IPS-15b (cell line): ENCODE data around the gene REG3A.

ENCODE experiments used
- H3K27me3 ChIP-seq: one replicate; pipeline ENCODE4 v1.6.1; 2013; ENCODE audit warnings: low read length; ENCODE audit not compliant: control insufficient read depth, insufficient read depth
- H3K36me3 ChIP-seq: one replicate; pipeline ENCODE4 v1.6.1; 2013; ENCODE audit warnings: low read length; ENCODE audit not compliant: control insufficient read depth, insufficient read depth
- H3K4me1 ChIP-seq: one replicate; pipeline ENCODE4 v1.6.1; 2013; ENCODE audit warnings: mild to moderate bottlenecking, low read length; ENCODE audit not compliant: control insufficient read depth, insufficient read depth
- H3K4me3 ChIP-seq: one replicate; pipeline ENCODE4 v1.5.1; 2013; ENCODE audit warnings: low read depth, low read length
- H3K9ac ChIP-seq: one replicate; pipeline ENCODE4 v1.6.1; 2013; ENCODE audit warnings: low read depth, mild to moderate bottlenecking, low read length
- H3K9me3 ChIP-seq: one replicate; pipeline ENCODE4 v1.6.1; 2013; ENCODE audit warnings: mild to moderate bottlenecking, low read length; ENCODE audit not compliant: control insufficient read depth, insufficient read depth

Gene REG3A

DNA sequence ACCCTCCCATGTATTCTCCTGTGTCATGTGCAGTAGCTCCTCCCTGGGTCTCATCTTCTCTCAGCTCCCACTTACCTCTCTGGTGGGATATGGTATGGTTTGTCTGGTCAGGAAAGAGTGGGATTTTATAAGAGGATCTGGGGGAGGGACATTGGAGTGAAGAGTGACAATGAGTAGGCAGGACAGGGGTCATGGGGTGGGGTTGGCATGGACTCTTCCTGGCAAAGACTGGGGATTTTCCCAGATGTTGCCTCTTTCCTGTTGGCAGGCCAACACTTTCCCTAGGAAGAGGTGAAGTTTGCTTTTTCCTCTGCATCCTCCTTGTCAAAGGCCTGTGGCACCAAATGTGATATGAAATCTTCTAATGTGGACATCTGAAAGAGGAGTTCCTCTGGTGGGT is at the start of gene REG3A:
TSS of gene REG3A (minus strand) at position 101 of the 400 bp plus-strand sequence. CDS start 348 bp downstream, outside the sequence.
- H3K9me3 ChIP-seq: no peaks in the 10 kb centered on the region

DNA sequence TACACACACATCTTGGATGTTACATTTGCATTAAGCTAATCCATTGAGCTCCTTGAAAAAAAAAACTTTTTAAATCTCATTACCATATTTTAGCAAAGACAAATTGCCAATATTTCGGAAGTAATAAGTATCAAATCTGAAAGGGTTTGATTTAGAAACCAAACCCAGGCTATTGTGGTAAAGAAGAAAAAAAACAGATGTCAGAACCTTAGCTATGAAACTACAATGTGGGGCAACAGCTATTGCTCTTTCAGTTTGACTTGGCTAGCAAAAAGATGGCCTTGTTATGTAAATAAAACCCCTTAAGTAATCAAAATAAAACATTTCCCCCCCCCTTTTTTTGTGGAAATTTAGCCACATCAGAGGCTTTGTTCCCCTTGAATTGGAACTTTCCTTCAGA is 41.2 kb upstream of the REG3A start:
- no peaks in the 10 kb centered on the region for H3K9me3 ChIP-seq
- H3K36me3 ChIP-seq: no peaks in the 10 kb centered on the region
- no peak overlapping the region for H3K4me3 ChIP-seq
- H3K4me1 ChIP-seq: peaks cover 28% of the 10 kb centered on the region
- H3K9ac ChIP-seq: no peak overlapping the region
- H3K27me3 ChIP-seq: no peaks in the 10 kb centered on the region

More for the DNA sequence above, at the start of gene REG3A:
- H3K4me1 ChIP-seq: no peaks in the 10 kb centered on the region
- H3K4me3 ChIP-seq: no peak within 1 kb of the TSS
- H3K27me3 ChIP-seq: no peaks in the 10 kb centered on the region
- H3K36me3 ChIP-seq: no peaks in the 10 kb centered on the region
- H3K9ac ChIP-seq: no peak within 1 kb of the TSS

DNA sequence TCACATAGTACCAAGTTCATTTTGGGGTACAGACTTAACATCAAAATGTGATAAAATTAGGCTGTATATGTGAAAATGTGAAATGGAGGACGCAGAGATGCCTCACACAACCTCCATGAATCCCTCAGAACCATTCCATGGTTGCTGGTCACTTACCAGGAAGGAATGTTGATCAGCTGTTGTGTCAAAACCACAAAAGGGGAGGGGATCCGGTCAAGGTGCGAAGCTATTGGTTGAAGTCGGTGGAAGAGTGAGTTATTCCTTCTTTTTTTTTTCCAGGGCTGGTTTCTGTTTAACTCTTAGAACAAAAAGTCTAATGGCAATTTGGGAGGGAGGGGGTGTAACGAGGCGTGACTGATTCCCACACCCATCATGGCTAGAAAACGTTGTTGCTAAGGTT is 32.3 kb upstream of the REG3A start:
- no peaks in the 10 kb centered on the region for H3K36me3 ChIP-seq
- H3K9me3 ChIP-seq: no peaks in the 10 kb centered on the region
- no peak overlapping the region for H3K4me3 ChIP-seq
- peaks cover 29% of the 10 kb centered on the region for H3K27me3 ChIP-seq
- no peak overlapping the region for H3K9ac ChIP-seq
- no peaks in the 10 kb centered on the region for H3K4me1 ChIP-seq

DNA sequence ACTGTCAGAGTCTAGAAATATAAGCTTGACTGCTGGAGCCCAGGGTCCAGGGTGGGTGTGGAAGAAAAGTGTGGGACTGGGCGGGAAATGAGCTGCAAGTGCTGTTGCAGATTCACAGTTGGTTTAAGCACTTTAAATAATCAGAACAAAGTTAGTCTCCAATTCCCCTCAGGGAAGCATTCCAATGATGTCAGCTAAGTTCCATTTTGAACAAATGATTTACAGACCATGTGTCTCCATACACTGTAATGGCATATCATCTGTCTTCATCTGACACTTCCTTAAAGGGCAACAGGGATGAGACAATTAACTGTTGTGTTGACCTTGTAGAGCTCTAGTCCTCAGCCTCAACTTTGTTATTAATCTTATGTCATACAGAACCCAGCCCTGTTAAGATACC is 31.5 kb upstream of the REG3A start:
- Histone ChIP-seq H3K27me3 (peaks cover 29% of the 10 kb centered on the region), H3K4me1 (no peaks in the 10 kb centered on the region), H3K36me3 (no peaks in the 10 kb centered on the region), H3K4me3 (no peak overlapping the region), H3K9ac (no peak overlapping the region), H3K9me3 (no peaks in the 10 kb centered on the region)

DNA sequence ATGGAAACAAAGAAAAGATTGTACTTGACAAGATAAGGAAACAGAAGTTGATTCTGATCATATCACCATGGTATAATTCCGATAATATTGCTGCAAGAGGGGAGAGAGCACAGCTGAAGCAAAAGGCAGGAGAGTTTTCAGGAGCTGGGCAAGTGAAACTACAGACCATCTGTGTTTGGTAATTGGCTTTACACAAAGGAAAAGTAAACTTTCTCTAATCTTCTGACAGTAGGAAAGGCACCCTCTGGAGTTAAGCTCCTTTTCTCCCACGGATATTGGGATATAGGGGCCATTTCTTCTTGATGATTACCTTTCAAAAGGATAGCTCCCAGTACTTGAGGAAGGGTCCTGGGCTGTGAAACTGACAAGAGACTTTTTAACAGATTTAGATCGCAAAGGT is 29.9 kb upstream of the REG3A start:
- H3K27me3 ChIP-seq: peaks cover 29% of the 10 kb centered on the region

DNA sequence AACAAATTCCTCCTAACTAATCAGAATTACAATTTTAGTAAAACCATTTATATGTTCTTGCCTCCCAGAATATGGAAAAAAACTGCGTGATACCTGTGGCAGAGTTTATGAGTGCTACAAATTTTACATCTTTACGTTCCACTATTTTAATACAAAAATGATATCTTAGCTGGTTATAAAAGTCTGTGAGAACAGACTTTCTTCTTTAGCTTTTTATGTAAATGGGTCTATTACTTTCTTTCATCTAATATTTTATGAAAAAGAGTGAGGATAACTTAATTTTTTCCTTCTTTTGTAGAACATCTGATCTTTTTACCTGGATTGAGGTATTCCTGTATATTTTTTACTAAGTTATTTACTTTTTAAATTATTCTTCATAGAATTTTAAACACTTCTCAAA is 22.1 kb upstream of the REG3A start:
- no peaks in the 10 kb centered on the region for H3K36me3 ChIP-seq
- H3K4me1 ChIP-seq: no peaks in the 10 kb centered on the region
- no peaks in the 10 kb centered on the region for H3K27me3 ChIP-seq

More for the DNA sequence above, 29.9 kb upstream of the REG3A start:
- Histone ChIP-seq H3K4me3 (no peak overlapping the region), H3K9me3 (no peaks in the 10 kb centered on the region), H3K36me3 (no peaks in the 10 kb centered on the region), H3K9ac (no peak overlapping the region), H3K4me1 (no peaks in the 10 kb centered on the region)

DNA sequence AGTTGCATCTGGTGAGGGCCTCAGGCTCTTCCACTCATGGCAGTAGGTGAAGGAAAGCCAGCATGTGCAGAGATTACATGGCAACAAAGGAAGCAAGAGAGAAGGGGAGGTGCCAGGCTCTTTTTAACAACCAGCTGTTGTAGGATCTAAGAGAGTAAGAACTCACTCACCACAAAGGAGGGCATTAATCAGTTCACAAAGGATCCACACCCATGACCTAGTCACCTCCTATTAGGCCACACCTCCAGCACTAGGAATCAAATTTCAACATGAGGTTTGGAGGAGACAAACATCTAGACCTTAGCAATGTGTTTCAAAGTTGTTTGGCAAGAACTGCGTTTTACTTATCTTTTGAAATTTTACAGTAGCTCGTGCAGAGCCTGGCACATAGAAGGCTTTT is 20.5 kb upstream of the REG3A start:
- no peak overlapping the region for H3K4me3 ChIP-seq
- no peak overlapping the region for H3K9ac ChIP-seq
- no peaks in the 10 kb centered on the region for H3K4me1 ChIP-seq
- no peaks in the 10 kb centered on the region for H3K27me3 ChIP-seq
- no peaks in the 10 kb centered on the region for H3K36me3 ChIP-seq
- H3K9me3 ChIP-seq: peaks cover 4% of the 10 kb centered on the region

More for the DNA sequence above, 22.1 kb upstream of the REG3A start:
- Histone ChIP-seq H3K9me3 (peaks cover 4% of the 10 kb centered on the region), H3K9ac (no peak overlapping the region), H3K4me3 (no peak overlapping the region)

DNA sequence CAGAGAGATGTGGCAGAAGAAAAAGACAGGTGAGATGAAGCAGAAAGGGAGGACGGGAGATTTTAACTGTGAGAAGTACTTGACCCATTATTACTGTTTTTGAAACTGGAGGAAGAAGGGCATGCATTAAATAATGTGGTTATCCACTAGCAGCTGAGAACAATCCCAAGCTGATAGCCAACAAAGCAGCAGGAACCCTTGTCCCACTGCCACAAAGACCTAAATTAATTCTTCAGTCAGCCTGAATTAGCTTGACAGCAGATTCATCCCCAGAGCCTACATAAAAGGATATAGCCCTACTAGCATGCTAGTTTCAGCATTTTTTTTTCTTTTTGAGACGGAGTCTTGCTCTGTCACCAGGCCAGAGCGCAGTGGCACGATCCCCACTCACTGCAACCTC is 19.5 kb upstream of the REG3A start:
- H3K9me3 ChIP-seq: peaks cover 4% of the 10 kb centered on the region
- H3K9ac ChIP-seq: no peak overlapping the region
- no peaks in the 10 kb centered on the region for H3K27me3 ChIP-seq
- H3K4me1 ChIP-seq: no peaks in the 10 kb centered on the region
- H3K36me3 ChIP-seq: no peaks in the 10 kb centered on the region
- no peak overlapping the region for H3K4me3 ChIP-seq

DNA sequence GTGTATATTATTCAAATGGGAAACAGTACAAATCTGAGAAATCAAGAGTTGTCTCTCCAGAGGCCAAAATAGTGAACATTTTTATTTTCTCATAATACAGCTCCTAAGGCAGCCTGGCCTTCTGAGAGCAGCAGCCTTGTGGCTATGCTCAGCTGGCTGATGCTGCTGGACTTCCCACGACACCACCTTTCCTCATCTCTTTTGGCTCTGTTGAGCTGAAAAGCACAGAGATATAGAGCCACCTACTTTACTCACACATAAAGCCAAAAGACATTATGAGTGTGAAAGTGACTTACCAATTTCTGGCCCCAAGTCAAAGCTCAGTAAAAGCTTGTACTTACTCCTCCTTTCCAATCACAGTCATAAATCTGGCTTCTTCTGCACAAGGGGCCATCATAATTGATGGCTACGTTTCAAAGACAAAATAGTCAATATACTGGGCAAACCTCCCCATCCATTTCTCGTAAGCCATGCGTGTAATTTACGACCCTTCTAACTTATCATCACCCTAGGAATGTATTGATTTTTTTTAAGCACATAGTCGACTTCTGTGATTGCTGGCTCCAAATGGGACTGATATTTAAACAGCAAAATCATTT is 18.6 kb upstream of the REG3A start:
- Histone ChIP-seq H3K9me3 (peaks cover 4% of the 10 kb centered on the region), H3K9ac (no peak overlapping the region), H3K36me3 (no peaks in the 10 kb centered on the region), H3K27me3 (no peaks in the 10 kb centered on the region), H3K4me1 (no peaks in the 10 kb centered on the region), H3K4me3 (no peak overlapping the region)

DNA sequence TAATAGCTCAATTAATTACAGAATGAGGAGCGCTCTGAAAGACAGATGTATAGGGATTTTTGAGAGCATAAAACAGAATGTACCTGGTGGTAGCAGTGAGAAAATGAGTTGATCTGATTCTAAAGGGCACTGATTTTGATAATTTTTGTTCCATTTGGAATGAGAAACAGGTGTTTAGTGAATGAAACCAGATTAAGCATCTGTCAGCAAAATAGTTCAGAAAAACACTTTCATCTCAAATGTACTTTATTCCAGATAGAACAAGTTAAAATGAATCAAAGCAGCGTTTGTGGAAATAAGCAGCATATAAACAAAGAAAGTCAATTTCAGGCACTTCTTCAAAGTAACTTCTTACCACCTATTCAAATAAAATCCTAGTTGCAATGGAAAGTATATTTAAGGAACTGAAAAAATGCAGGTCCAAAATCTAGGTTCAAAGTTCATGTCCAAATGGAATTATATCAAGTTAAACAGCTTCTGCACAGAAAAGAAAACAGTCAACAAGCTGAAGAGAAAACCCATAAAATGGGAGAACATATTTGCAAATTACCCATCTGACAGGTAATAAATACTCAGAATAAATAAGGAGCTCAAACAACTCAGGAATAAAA is 11.9 kb upstream of the REG3A start:
- Histone ChIP-seq H3K9me3 (no peaks in the 10 kb centered on the region), H3K36me3 (no peaks in the 10 kb centered on the region), H3K4me1 (no peaks in the 10 kb centered on the region), H3K27me3 (no peaks in the 10 kb centered on the region), H3K9ac (no peak overlapping the region), H3K4me3 (no peak overlapping the region)

DNA sequence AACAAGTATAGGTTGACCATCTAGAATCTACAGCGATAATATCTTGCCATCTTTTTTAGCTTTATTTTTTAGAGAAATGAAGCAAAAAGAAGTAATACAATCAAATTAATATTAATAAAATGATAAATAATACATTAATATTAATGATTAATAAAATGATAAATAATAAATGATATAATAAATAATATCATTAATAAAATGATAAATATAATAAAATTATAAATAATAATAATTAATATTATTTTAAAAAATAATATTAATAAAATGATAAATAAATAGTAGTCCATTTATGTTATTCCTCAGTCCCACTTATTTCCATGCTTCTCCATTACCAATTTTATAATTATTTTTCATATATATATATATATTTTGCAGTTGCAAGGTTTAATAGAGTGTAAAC is 3.2 kb upstream of the REG3A start:
- Histone ChIP-seq H3K9ac (no peak overlapping the region), H3K27me3 (no peaks in the 10 kb centered on the region), H3K4me1 (no peaks in the 10 kb centered on the region), H3K36me3 (no peaks in the 10 kb centered on the region), H3K4me3 (no peak overlapping the region), H3K9me3 (no peaks in the 10 kb centered on the region)

DNA sequence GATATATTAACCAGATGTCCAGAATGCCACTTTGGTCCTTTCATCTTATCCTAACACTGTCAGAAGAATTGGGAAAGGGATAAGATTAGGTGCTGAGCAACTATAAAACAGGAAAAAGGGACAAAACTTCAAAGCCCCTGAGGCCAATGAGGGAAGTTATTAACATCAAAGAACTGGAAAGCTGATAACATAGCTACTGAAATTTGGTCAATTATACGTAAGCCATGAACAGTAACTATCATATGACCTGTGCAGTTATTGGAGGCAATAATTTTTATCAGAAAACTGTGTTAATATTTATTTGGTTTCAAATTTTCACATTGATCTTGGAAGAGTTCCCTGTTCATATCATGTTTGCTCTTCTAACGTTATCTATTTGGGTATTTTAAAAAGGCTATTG is 2.6 kb upstream of the REG3A start:
- H3K36me3 ChIP-seq: no peaks in the 10 kb centered on the region
- no peak overlapping the region for H3K9ac ChIP-seq
- H3K27me3 ChIP-seq: no peaks in the 10 kb centered on the region
- H3K4me3 ChIP-seq: no peak overlapping the region
- H3K9me3 ChIP-seq: no peaks in the 10 kb centered on the region
- no peaks in the 10 kb centered on the region for H3K4me1 ChIP-seq
